Measurements from ENCODE around the gene FKBP4. TPM values are rescaled to one million over a fixed set of nuclear protein-coding genes. Genes with fewer than 3 reads are reported as not detected.

The FKBP4 gene
- total RNA-seq, 1 donor from 2014 or later: 56.9 TPM

DNA sequence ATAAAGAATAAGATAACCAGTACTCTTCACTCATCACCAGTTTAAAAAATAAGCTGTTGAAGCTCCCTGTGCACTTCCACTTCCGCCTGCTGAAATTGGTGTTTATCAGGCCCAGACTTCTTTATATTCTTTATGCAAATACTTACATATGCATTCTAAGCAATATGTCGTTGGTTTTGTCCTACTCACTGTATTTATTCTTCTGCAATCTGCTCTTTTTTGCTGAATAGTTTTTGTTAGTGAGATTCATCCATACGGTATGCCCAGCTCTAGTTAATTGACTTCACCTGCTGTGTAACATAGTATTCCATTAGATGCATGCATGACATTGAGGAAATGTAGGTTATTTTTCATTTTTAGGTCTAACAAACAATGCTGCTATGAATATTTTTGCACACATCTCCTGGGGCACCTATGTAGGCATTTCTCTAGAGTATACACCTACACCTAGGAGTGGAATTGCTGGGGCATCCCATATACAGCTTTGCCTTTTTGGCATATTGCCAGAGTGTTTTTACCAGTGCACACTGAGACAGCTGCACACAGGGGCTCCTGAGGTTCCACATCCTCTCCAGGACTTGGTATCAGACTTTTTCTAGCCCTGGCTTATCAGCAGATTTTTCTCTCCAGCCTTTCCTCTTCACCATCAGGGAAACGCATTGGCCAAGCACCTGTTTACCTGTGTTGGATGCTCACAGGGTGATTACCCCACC, 41.1 kb downstream of the FKBP4 start:
- ATAC-seq: no peak
- Histone ChIP-seq H3K27ac (no peak overlapping the region), H3K36me3 (no peaks in the 10 kb centered on the region)

DNA sequence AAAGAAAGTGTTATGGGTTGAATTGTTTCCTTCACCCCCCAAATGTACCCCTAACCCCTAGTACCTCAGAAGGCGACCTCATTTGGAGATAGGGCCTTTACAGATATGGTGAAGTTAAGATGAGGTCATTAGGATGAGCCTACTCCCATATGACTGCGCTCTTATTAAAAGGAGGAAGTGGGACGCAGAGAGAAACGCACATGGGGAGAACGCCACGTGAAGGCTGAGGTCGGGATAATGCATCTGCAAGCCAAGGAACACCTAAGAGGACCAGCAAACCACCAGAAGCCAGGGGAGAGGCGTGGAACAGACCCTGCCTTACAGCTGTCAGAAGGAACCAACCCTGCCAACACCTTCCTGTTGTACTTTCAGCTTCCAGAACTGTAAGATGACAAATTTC, 41.8 kb downstream of the FKBP4 start:
- intact Hi-C loops (cut with DNase I): no loop called here
- TF ChIP-seq, protein P1, sequence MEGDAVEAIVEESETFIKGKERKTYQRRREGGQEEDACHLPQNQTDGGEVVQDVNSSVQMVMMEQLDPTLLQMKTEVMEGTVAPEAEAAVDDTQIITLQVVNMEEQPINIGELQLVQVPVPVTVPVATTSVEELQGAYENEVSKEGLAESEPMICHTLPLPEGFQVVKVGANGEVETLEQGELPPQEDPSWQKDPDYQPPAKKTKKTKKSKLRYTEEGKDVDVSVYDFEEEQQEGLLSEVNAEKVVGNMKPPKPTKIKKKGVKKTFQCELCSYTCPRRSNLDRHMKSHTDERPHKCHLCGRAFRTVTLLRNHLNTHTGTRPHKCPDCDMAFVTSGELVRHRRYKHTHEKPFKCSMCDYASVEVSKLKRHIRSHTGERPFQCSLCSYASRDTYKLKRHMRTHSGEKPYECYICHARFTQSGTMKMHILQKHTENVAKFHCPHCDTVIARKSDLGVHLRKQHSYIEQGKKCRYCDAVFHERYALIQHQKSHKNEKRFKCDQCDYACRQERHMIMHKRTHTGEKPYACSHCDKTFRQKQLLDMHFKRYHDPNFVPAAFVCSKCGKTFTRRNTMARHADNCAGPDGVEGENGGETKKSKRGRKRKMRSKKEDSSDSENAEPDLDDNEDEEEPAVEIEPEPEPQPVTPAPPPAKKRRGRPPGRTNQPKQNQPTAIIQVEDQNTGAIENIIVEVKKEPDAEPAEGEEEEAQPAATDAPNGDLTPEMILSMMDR (IDR thresholded peaks at IDR 0.05): no peak
- H3K4me3 ChIP-seq: no peak overlapping the region
- no peaks in the 10 kb centered on the region for H3K27me3 ChIP-seq
- no peak for ATAC-seq
- H3K36me3 ChIP-seq: no peaks in the 10 kb centered on the region
- H3K9me3 ChIP-seq: no peaks in the 10 kb centered on the region
- H3K4me1 ChIP-seq: peaks cover 7% of the 10 kb centered on the region
- no peak for DNase-seq
- no peak overlapping the region for H3K27ac ChIP-seq

More for the DNA sequence above, 41.1 kb downstream of the FKBP4 start:
- no peaks in the 10 kb centered on the region for H3K27me3 ChIP-seq
- H3K4me1 ChIP-seq: peaks cover 7% of the 10 kb centered on the region
- no peak for DNase-seq
- TF ChIP-seq, protein P1 (IDR thresholded peaks at IDR 0.05): no peak
- H3K4me3 ChIP-seq: no peak overlapping the region
- H3K9me3 ChIP-seq: no peaks in the 10 kb centered on the region
- intact Hi-C loops (cut with DNase I): no loop called here

DNA sequence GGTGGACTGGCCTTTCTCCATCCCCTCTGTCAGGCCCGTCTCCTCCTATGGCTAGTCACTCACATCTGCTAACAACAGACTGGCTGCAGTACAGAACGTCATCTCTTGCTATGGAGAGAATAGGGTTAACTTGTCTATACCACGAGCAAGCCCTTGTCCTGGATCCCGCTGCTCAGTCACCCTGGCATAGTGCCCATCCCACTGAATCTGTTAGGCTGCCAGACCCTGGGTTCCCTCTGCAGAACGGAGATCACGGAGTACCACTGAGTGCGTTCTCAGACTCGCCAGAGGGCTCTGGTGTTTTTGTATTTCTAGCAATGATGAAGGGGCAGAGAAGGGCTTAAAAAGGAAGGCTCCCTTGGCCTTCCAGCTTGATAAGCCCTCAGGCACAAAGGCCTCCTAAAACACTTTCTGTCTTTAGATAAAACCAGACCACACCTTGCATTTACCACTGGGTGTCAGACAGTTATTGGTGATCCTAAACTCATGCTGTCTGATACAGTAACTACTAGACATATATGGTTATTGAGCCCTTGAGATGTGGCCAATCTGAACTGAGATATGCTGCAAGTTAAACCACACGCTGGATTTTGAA, 46.4 kb downstream of the FKBP4 start:
- intact Hi-C loops (cut with DNase I): no loop called here
- Histone ChIP-seq H3K36me3 (peaks cover 4% of the 10 kb centered on the region), H3K9me3 (no peaks in the 10 kb centered on the region), H3K4me3 (no peak overlapping the region), H3K4me1 (no peaks in the 10 kb centered on the region), H3K27ac (no peak overlapping the region), H3K27me3 (no peaks in the 10 kb centered on the region)
- TF ChIP-seq, protein P1 (IDR thresholded peaks at IDR 0.05): no peak
- DNase-seq (no peak), ATAC-seq (no peak)

DNA sequence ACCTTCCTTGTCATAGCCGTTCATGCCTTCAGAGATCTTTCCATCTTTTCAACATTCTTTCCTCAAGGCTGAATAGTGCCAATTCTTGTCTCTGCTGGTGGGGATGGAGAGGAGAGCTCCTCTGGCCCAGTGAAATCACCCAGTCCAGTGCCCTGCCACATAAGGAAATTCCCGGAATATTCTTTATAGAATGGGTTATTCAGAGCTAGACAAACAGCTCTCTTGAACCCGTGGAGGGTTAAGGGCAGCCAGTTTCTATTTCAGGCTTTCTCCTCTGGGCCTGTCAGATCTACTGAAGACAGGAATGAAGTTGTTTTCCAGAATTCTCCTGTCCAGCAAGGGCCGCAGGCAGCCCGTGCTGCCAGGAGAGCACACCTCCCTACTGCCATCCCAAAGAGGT, 48.2 kb downstream of the FKBP4 start:
- Histone ChIP-seq H3K9me3 (no peaks in the 10 kb centered on the region), H3K4me1 (no peaks in the 10 kb centered on the region), H3K27me3 (no peaks in the 10 kb centered on the region), H3K4me3 (no peak overlapping the region), H3K36me3 (peaks cover 4% of the 10 kb centered on the region), H3K27ac (no peak overlapping the region)
- DNase-seq (no peak), ATAC-seq (no peak)
- TF ChIP-seq, protein P1 (IDR thresholded peaks at IDR 0.05): no peak
- intact Hi-C loops (cut with DNase I): no loop called here

DNA sequence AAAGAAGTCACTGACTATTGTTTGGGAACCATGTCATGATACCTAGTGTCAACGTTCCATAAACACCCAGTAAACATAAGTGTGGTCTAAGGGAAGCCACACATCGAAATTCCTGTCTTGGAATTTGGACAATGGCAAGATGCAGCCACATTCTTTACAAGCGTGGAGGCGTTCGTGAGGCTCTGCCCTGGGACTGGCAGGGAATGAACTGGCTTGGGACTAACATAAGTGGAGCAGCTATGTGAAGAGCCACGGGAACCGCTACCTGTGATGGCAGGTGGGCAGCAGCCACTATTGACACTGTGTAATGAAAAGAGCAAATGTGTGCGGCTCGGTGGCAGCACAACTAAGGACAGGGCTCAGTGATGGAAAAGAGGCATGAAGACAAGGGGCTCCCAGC, 50.0 kb downstream of the FKBP4 start:
- ATAC-seq: no peak
- H3K4me1 ChIP-seq: no peaks in the 10 kb centered on the region
- TF ChIP-seq, protein P1 (IDR thresholded peaks at IDR 0.05): no peak
- no peaks in the 10 kb centered on the region for H3K27me3 ChIP-seq
- H3K36me3 ChIP-seq: peaks cover 4% of the 10 kb centered on the region
- no peak for DNase-seq
- H3K4me3 ChIP-seq: no peak overlapping the region
- intact Hi-C loops (cut with DNase I): no loop called here
- no peak overlapping the region for H3K27ac ChIP-seq
- no peaks in the 10 kb centered on the region for H3K9me3 ChIP-seq
